NCI-H226 (cell line): ENCODE data around the gene SSNA1.

Experiments used
- DNase-seq: peaks from one replicate; pipeline ENCODE4 v3.0.0-alpha.2; 2015

SSNA1 gene

GRCh38 chr9:137188490-137189296 is at the start of gene SSNA1, which contains the start of gene ANAPC2:
SSNA1 (plus strand) TSS chr9:137188676; CDS start chr9:137188727, 51 bp downstream.
ANAPC2 (minus strand) TSS chr9:137188560; CDS start chr9:137188532, 28 bp downstream.
- peak; percentile 91 for DNase-seq

GRCh38 chr9:137138722-137139467 is 49.6 kb upstream of the SSNA1 start, which contains the start of gene GRIN1:
GRIN1 (plus strand) TSS chr9:137139154; CDS start chr9:137139487, 333 bp downstream.
- DNase-seq, result no peak

- DNase-seq, result no peak
These were observed 48.9 kb upstream of the SSNA1 start for GRCh38 chr9:137139468-137140150.

GRCh38 chr9:137140151-137141012 is 48.1 kb upstream of the SSNA1 start:
- DNase-seq, result no peak

- no peak for DNase-seq
These were observed 47.2 kb upstream of the SSNA1 start for GRCh38 chr9:137141050-137141810.

- DNase-seq, result no peak
These were observed 46.2 kb upstream of the SSNA1 start for GRCh38 chr9:137141976-137142936.

- DNase-seq, result no peak
These were observed 45.0 kb upstream of the SSNA1 start for GRCh38 chr9:137143459-137143858.

GRCh38 chr9:137145731-137146526 is 42.5 kb upstream of the SSNA1 start:
- DNase-seq, result no peak

GRCh38 chr9:137146527-137146918 is 42.0 kb upstream of the SSNA1 start:
- no peak for DNase-seq

GRCh38 chr9:137147091-137147792 is 41.2 kb upstream of the SSNA1 start:
- no peak for DNase-seq

- no peak for DNase-seq
These were observed 40.7 kb upstream of the SSNA1 start for GRCh38 chr9:137147793-137148160.

- no peak for DNase-seq
These were observed 40.2 kb upstream of the SSNA1 start for GRCh38 chr9:137148242-137148641.

- DNase-seq, result no peak
These were observed 39.8 kb upstream of the SSNA1 start for GRCh38 chr9:137148661-137149060.

- no peak for DNase-seq
These were observed 39.1 kb upstream of the SSNA1 start for GRCh38 chr9:137149363-137149762.

GRCh38 chr9:137149942-137150616 is 38.4 kb upstream of the SSNA1 start:
- no peak for DNase-seq

GRCh38 chr9:137150617-137151457 is 37.6 kb upstream of the SSNA1 start:
- DNase-seq, result peak; percentile 65

- no peak for DNase-seq
These were observed 35.6 kb upstream of the SSNA1 start for GRCh38 chr9:137152844-137153405.
